Ishikawa (cell line): ENCODE data around the gene VSIG1.

Experiments used
- CREB1 ChIP-seq: IDR thresholded peaks from 2 replicates; pipeline ENCODE4 v1.6.1; 2012; ENCODE audit warnings: low read depth
- EGR1 ChIP-seq: IDR thresholded peaks from 2 replicates; pipeline ENCODE4 v1.6.1; 2012
- EP300 ChIP-seq: IDR thresholded peaks from 2 replicates; pipeline ENCODE4 v1.6.1; 2012; ENCODE audit warnings: borderline replicate concordance
- FOXM1 ChIP-seq: IDR thresholded peaks from 2 replicates; pipeline ENCODE4 v1.6.1; 2012; ENCODE audit warnings: low read depth, borderline replicate concordance
- RAD21 ChIP-seq: IDR thresholded peaks from 2 replicates; pipeline ENCODE4 v1.6.1; 2012; ENCODE audit warnings: low read depth
- TCF12 ChIP-seq: IDR thresholded peaks from 2 replicates; pipeline ENCODE4 v1.6.1; 2012; ENCODE audit warnings: low read depth
- TEAD4 ChIP-seq: IDR thresholded peaks from 2 replicates; pipeline ENCODE4 v1.6.1; 2012
- ZBTB7A ChIP-seq: IDR thresholded peaks from 2 replicates; pipeline ENCODE4 v1.6.1; 2012; ENCODE audit warnings: low read depth
- TF ChIP-seq, protein P1 (sequence below): IDR thresholded peaks from 2 replicates; pipeline ENCODE4 v1.6.1; 2012; ENCODE audit warnings: low read depth, mild to moderate bottlenecking
- TF ChIP-seq, protein P2 (sequence below): IDR thresholded peaks from 2 replicates; pipeline ENCODE4 v1.6.1; 2012

DNA sequence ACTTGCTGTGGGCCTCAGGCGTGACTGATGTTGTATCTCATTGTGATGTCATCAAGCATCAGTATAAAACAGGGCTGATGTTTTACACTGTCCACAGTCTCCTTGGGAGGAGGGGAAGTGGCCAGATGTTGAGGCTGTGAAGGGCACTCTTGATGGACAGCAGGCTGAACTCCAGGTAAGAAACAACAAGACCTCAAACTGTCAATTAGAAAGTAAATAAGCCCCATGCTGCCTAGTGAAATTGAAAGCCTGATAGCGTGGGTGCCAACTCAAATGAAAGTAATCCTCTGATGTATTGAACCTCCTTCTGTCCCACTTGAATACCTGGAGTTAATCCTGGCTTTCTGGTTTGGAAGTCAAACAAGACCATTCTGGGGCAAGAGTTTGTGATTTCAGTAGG, 19.7 kb downstream of the VSIG1 start:
- TF ChIP-seq ZBTB7A (no peak), RAD21 (no peak), TCF12 (no peak), CREB1 (no peak), TEAD4 (no peak), EGR1 (no peak), EP300 (no peak), FOXM1 (no peak)
- TF ChIP-seq, protein P1, sequence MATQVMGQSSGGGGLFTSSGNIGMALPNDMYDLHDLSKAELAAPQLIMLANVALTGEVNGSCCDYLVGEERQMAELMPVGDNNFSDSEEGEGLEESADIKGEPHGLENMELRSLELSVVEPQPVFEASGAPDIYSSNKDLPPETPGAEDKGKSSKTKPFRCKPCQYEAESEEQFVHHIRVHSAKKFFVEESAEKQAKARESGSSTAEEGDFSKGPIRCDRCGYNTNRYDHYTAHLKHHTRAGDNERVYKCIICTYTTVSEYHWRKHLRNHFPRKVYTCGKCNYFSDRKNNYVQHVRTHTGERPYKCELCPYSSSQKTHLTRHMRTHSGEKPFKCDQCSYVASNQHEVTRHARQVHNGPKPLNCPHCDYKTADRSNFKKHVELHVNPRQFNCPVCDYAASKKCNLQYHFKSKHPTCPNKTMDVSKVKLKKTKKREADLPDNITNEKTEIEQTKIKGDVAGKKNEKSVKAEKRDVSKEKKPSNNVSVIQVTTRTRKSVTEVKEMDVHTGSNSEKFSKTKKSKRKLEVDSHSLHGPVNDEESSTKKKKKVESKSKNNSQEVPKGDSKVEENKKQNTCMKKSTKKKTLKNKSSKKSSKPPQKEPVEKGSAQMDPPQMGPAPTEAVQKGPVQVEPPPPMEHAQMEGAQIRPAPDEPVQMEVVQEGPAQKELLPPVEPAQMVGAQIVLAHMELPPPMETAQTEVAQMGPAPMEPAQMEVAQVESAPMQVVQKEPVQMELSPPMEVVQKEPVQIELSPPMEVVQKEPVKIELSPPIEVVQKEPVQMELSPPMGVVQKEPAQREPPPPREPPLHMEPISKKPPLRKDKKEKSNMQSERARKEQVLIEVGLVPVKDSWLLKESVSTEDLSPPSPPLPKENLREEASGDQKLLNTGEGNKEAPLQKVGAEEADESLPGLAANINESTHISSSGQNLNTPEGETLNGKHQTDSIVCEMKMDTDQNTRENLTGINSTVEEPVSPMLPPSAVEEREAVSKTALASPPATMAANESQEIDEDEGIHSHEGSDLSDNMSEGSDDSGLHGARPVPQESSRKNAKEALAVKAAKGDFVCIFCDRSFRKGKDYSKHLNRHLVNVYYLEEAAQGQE = no peak
- TF ChIP-seq, protein P2, sequence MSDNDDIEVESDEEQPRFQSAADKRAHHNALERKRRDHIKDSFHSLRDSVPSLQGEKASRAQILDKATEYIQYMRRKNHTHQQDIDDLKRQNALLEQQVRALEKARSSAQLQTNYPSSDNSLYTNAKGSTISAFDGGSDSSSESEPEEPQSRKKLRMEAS = no peak
